Left lung (tissue), 14 donors: ENCODE data around the gene MIAT. TPM values are rescaled to one million over a fixed set of nuclear protein-coding genes. Genes with fewer than 3 reads are reported as not detected.

Experiments used
- ATAC-seq: fragments of 200-7000 bp; cut with Tn5 transposase; one replicate; pipeline ENCODE4 v1.9.1; 2020; ENCODE audit warnings: moderate library complexity
- DNase-seq, 4 donors: peaks; one replicate each; pipeline ENCODE4 v3.0.0-alpha.2; 2013 to 2020
- H3K27ac ChIP-seq, 2 donors: fragments of 200-600 bp; sonication (generic) in 1 of 2; one replicate each; pipeline versions ENCODE4 v1.5.0 to v1.8.0; 2020 to 2021
- H3K27me3 ChIP-seq, 2 donors: fragments of 200-600 bp; sonication (generic) in 1 of 2; one replicate each; pipeline versions ENCODE4 v1.5.0 to v1.8.0; 2020 to 2021
- H3K36me3 ChIP-seq, 2 donors: fragments of 200-600 bp; sonication (generic) in 1 of 2; one replicate each; pipeline versions ENCODE4 v1.5.0 to v1.8.0; 2020 to 2021
- H3K4me1 ChIP-seq, 2 donors: fragments of 200-600 bp; one replicate each; pipeline ENCODE4 v1.8.0; 2021
- H3K4me3 ChIP-seq, 2 donors: fragments of 200-600 bp; sonication (generic) in 1 of 2; one replicate each; pipeline versions ENCODE4 v1.5.0 to v1.8.0; 2020 to 2021; ENCODE audit warnings: mild to moderate bottlenecking in 1 of 2
- H3K9me3 ChIP-seq, 2 donors: fragments of 200-600 bp; sonication (generic) in 1 of 2; one replicate each; pipeline versions ENCODE4 v1.5.0 to v1.8.0; 2020 to 2021
- CTCF ChIP-seq, 2 donors: fragments of 200-600 bp; sonication (generic) in 1 of 2; IDR thresholded peaks; one replicate each; pipeline versions ENCODE4 v1.5.0 to v1.8.0; 2021; ENCODE audit warnings: antibody characterized with exemption in 2 of 2
- intact Hi-C, 2 donors: fragments of 100-400 bp; cut with DNase I; formaldehyde crosslinking; loops; one replicate each; pipeline versions ENCODE4 v1.11.2 to v1.14.2; 2022
- long read RNA-seq, 12 donors: library from polyadenylated mRNA in 2 of 12; unstranded in 2 of 12; transcript quantifications; one replicate each; pipeline ENCODE4 v2.0.0 and lab custom pipeline, GENCODE V29; 2019 to 2026
- polyA plus RNA-seq, 6 donors: library from polyadenylated mRNA; unstranded; fragments of 120-200 nt; gene quantifications; one replicate each; pipeline ENCODE4 v1.2.1, GENCODE V29; 2013; ENCODE audit not compliant: insufficient read length in 6 of 6
- total RNA-seq, 2 donors: library from RNA; stranded (reverse); fragmentation: NEBNext Ultra II Directional; extraction: Animal tissue kit (Norgen Biotek cat#: 25700); gene quantifications; one replicate each; pipeline ENCODE4 v1.2.1, GENCODE V29; 2021
- donor health status: DM: no; HTN: yes; CAD: no.
- donor health status: DM: no; HTN: no; CAD: no.

Gene MIAT
- total RNA-seq (10 to 100 TPM in 1 of 2 donors, 1 to 10 TPM in 1; 1.7 to 11.2 TPM), polyA plus RNA-seq (1 to 10 TPM; 2.3 to 3.0 (median 2.8) TPM)
- long read RNA-seq, donor 1 = 0 reads
- long read RNA-seq, donor 2, full-length matches to known transcripts = 1 of 1 reads
- long read RNA-seq, donor 2, partial matches to known transcripts = 0 of 1 reads
- long read RNA-seq, donor 2, other reads (novel, unspliced or antisense) = 0 of 1 reads
- long read RNA-seq, donor 3, full-length matches to known transcripts = 1 of 1 reads
- long read RNA-seq, donor 3, partial matches to known transcripts = 0 of 1 reads
- long read RNA-seq, donor 3, other reads (novel, unspliced or antisense) = 0 of 1 reads
- long read RNA-seq, donor 4 = 0 reads
- long read RNA-seq, donor 5 = 0 reads
- long read RNA-seq, donor 6 = 0 reads
- long read RNA-seq, donor 7 = 0 reads
- long read RNA-seq, donor 8 = 0 reads
- long read RNA-seq, donor 9 = 0 reads
- long read RNA-seq, donor 10 = 0 reads
- long read RNA-seq, donor 11, full-length matches to known transcripts = 7 of 83 reads
- long read RNA-seq, donor 11, partial matches to known transcripts = 76 of 83 reads
- long read RNA-seq, donor 11, other reads (novel, unspliced or antisense) = 0 of 83 reads
- long read RNA-seq, donor 12 = 0 reads

- peak in 2 of 4 donors; percentile 49 to 90 for DNase-seq
- Histone ChIP-seq H3K4me1 (peaks cover 12 to 41% of the 10 kb centered on the region in 2 donors), H3K4me3 (peak within 1 kb of the TSS in 1 of 2 donors; percentile 41), H3K36me3 (no peaks in the 10 kb centered on the region), H3K27ac (peak within 1 kb of the TSS in 1 of 2 donors; percentile 57), H3K9me3 (no peaks in the 10 kb centered on the region), H3K27me3 (peaks cover 29 to 45% of the 10 kb centered on the region in 2 donors)
- TF ChIP-seq CTCF (IDR thresholded peaks at IDR 0.05) = no peak
- ATAC-seq = peak; percentile 35
- intact Hi-C loops = no loop called here
These were observed at the start of gene MIAT for GRCh38 chr22:26656891-26657851. TSS of gene MIAT (plus strand) at chr22:26657588.

GRCh38 chr22:26608129-26608528 is 49.3 kb upstream of the MIAT start:
- Histone ChIP-seq H3K9me3 (no peaks in the 10 kb centered on the region), H3K27me3 (no peaks in the 10 kb centered on the region), H3K27ac (no peak overlapping the region), H3K36me3 (no peaks in the 10 kb centered on the region), H3K4me1 (no peaks in the 10 kb centered on the region), H3K4me3 (no peak overlapping the region)
- ATAC-seq (no peak), DNase-seq (no peak)
- intact Hi-C loops = no loop called here
- TF ChIP-seq CTCF (IDR thresholded peaks at IDR 0.05) = no peak

GRCh38 chr22:26609287-26609686 is 48.1 kb upstream of the MIAT start:
- H3K27ac ChIP-seq = no peak overlapping the region
- no peaks in the 10 kb centered on the region for H3K4me1 ChIP-seq
- H3K27me3 ChIP-seq = no peaks in the 10 kb centered on the region
- no peaks in the 10 kb centered on the region for H3K36me3 ChIP-seq
- no peak for TF ChIP-seq CTCF (IDR thresholded peaks at IDR 0.05)
- DNase-seq = no peak
- H3K9me3 ChIP-seq = no peaks in the 10 kb centered on the region
- ATAC-seq = no peak
- intact Hi-C loops = no loop called here
- H3K4me3 ChIP-seq = no peak overlapping the region

GRCh38 chr22:26610072-26610958 is 47.1 kb upstream of the MIAT start:
- DNase-seq (no peak), ATAC-seq (peak; percentile 24)
- no peaks in the 10 kb centered on the region for H3K4me1 ChIP-seq
- no peak for TF ChIP-seq CTCF (IDR thresholded peaks at IDR 0.05)
- no peaks in the 10 kb centered on the region for H3K9me3 ChIP-seq
- H3K4me3 ChIP-seq = no peak overlapping the region
- peaks cover 0 to 6% of the 10 kb centered on the region in 2 donors for H3K27me3 ChIP-seq
- no peaks in the 10 kb centered on the region for H3K36me3 ChIP-seq
- intact Hi-C loops = no loop called here
- H3K27ac ChIP-seq = no peak overlapping the region
